ENCODE measurements around the gene TRAF3. TPM values are rescaled to one million over a fixed set of nuclear protein-coding genes. Genes with fewer than 3 reads are reported as not detected.

TRAF3 gene
- polyA plus RNA-seq, 1 of the 3 experiments (the other 2 are of a cell fraction) = 17.9 TPM

- TF ChIP-seq REST (IDR thresholded peaks at IDR 0.05; ENCODE audit: low read depth, low read length) (no peak), MXI1 (IDR thresholded peaks at IDR 0.05; ENCODE audit: low read depth, low read length) (no peak)
Measured at GRCh38 chr14:102746634-102747438, 30.4 kb upstream of the TRAF3 start (continued).

- no peaks in the 10 kb centered on the region for H3F3A ChIP-seq (replicated peaks; ENCODE audit: insufficient read depth)
- no peaks in the 10 kb centered on the region for H3K9me3 ChIP-seq
- H3K36me3 ChIP-seq (replicated peaks in 1 of 2; ENCODE audit: control insufficient read depth in 1 of 2, insufficient read depth in 2 of 2, low read length in 1 of 2) = no peaks in the 10 kb centered on the region
- DNase-seq = no peak
- no peak overlapping the region for H3K9ac ChIP-seq
- no peaks in the 10 kb centered on the region for H3K9me2 ChIP-seq
- no peak overlapping the region for H2AFZ ChIP-seq (ENCODE audit: low read depth)
- CTCF ChIA-PET = interaction anchor here (1.4 to 2.0 kb wide), 3 partner anchors 14 to 54 kb away, joined by 3 to 6 read pairs (median 5); no protein-coding TSS in a partner anchor
- POLR2A ChIA-PET = interaction anchor here (0.6 kb wide), 1 partner anchor 134 kb away, joined by 5 read pairs; no protein-coding TSS in a partner anchor
- TF ChIP-seq YY1 (IDR thresholded peaks at IDR 0.05; ENCODE audit: low read depth) (no peak), TAF1 (IDR thresholded peaks at IDR 0.05; ENCODE audit: borderline replicate concordance, low read depth, low read length) (no peak), JUND (IDR thresholded peaks at IDR 0.05) (no peak), FOSL2 (IDR thresholded peaks at IDR 0.05; ENCODE audit: borderline replicate concordance, low read depth) (no peak), REST (IDR thresholded peaks at IDR 0.05; ENCODE audit: low read depth, low read length) (no peak), SMC3 (IDR thresholded peaks at IDR 0.05; ENCODE audit: low read depth, low read length) (no peak), PBX3 (IDR thresholded peaks at IDR 0.05) (no peak), POLR2AphosphoS5 (IDR thresholded peaks at IDR 0.05; ENCODE audit: low read depth, low read length) (no peak), RXRA (IDR thresholded peaks at IDR 0.05; ENCODE audit: borderline replicate concordance, low read depth) (no peak), ELF1 (IDR thresholded peaks at IDR 0.05) (no peak)
- H3K79me2 ChIP-seq (ENCODE audit: insufficient read depth) = no peaks in the 10 kb centered on the region
- H3K4me3 ChIP-seq (ENCODE audit: low read depth in 2 of 2, low read length in 1 of 2) = no peak overlapping the region
- WGBS (ENCODE audit: low lambda C conversion rate) = 100% methylated on average over 2 of the region's 8 CpGs
- H3K4me2 ChIP-seq = no peak overlapping the region
- no peaks in the 10 kb centered on the region for H4K20me1 ChIP-seq (ENCODE audit: insufficient read depth)
- H3K27ac ChIP-seq (ENCODE audit: low read depth in 2 of 2, low read length in 1 of 2) = no peak overlapping the region
- no peaks in the 10 kb centered on the region for H3K27me3 ChIP-seq (ENCODE audit: insufficient read depth)
- H3K4me1 ChIP-seq (ENCODE audit: control insufficient read depth in 1 of 2, insufficient read depth in 2 of 2, low read depth in 1 of 2, low read length in 1 of 2) = peaks cover 0 to 7% of the 10 kb centered on the region in 2 experiments; a peak in 1 of 4 replicates
Measured at GRCh38 chr14:102748806-102749205, 28.4 kb upstream of the TRAF3 start.

Measured in SK-N-SH (cell line).